Sigmoid colon (tissue), 7 donors: ENCODE data around the gene ZNF385C. TPM values are rescaled to one million over a fixed set of nuclear protein-coding genes. Genes with fewer than 3 reads are reported as not detected.

ENCODE experiments used
- DNase-seq: peaks from one replicate; pipeline ENCODE4 v3.0.0-alpha.2; 2019
- H3K27ac ChIP-seq, 4 donors: fragments of 200-600 bp; sonication (generic); one replicate each; pipeline ENCODE4 v1.5.1; 2016 to 2019; ENCODE audit warnings: mild to moderate bottlenecking in 1 of 4
- H3K27me3 ChIP-seq, 3 donors: fragments of 200-600 bp; sonication (generic); one replicate each; pipeline ENCODE4 v1.5.1; 2019; ENCODE audit warnings: mild to moderate bottlenecking in 1 of 3
- H3K36me3 ChIP-seq, 4 donors: fragments of 200-600 bp; sonication (generic); one replicate each; pipeline ENCODE4 v1.5.1; 2016 to 2019
- H3K4me1 ChIP-seq, 4 donors: fragments of 200-600 bp; sonication (generic); one replicate each; pipeline ENCODE4 v1.5.1; 2017 to 2019
- H3K4me3 ChIP-seq, 4 donors: fragments of 200-600 bp; sonication (generic); one replicate each; pipeline ENCODE4 v1.5.1; 2017 to 2019; ENCODE audit warnings: mild to moderate bottlenecking in 2 of 4, moderate library complexity in 1 of 4
- H3K9me3 ChIP-seq, 4 donors: fragments of 200-600 bp in 3 of 4; sonication (generic) in 3 of 4; one replicate each; pipeline versions ENCODE4 v1.5.1 to v1.6.1; 2013 to 2019
- EP300 ChIP-seq, 4 donors: sonication (generic); formaldehyde crosslinking; IDR thresholded peaks; one replicate each; pipeline ENCODE4 v1.6.1; 2017; ENCODE audit warnings: antibody characterized with exemption in 4 of 4
- POLR2A ChIP-seq, 2 donors: fragments of 450-650 bp; IDR thresholded peaks; one replicate each; pipeline ENCODE4 v1.6.1; 2016; ENCODE audit warnings: antibody characterized with exemption in 2 of 2, mild to moderate bottlenecking in 2 of 2, moderate library complexity in 2 of 2
- POLR2AphosphoS5 ChIP-seq, 4 donors: sonication (generic); formaldehyde crosslinking; IDR thresholded peaks; one replicate each; pipeline ENCODE4 v1.6.1; 2017; ENCODE audit warnings: antibody characterized with exemption in 4 of 4
- WGBS, 2 donors: extraction: QIAGEN DNeasy Blood & Tissue Kit; methylation state at CpG; one replicate each; pipeline ENCODE4 v1.1.7; 2013; 5-methylcytosine and 5-hydroxymethylcytosine counted together
- intact Hi-C: fragments of 100-400 bp; cut with DNase I; formaldehyde crosslinking; loops from one replicate; pipeline ENCODE4 v1.15.1; 2023
- polyA plus RNA-seq, 3 donors: library from polyadenylated mRNA; stranded (reverse); fragments of 200-250 nt; gene quantifications; one replicate each; pipeline ENCODE4 v1.2.3, GENCODE V29; 2013
- total RNA-seq, 4 donors: library from RNA; depleted of rRNA; stranded (reverse); fragments of >200 nt; gene quantifications; one replicate each; pipeline ENCODE4 v1.1.0, GENCODE V29; 2016
- TF ChIP-seq, protein P1 (sequence below), 4 experiments: fragments of 450-650 bp in 3 of 4; fragments of 200-600 bp in 1 of 4; IDR thresholded peaks; one replicate each; pipeline ENCODE4 v1.5.1; 2016 to 2019; ENCODE audit warnings: antibody characterized with exemption in 4 of 4, mild to moderate bottlenecking in 3 of 4, moderate library complexity in 2 of 4
- donor health status: healthy with polysubstance abuse.
- donor health status: Bipolar disorder and iron deficiency.
- donor health status: healthy.

ZNF385C gene
- total and polyA plus RNA-seq, 7 donors: 0.33 to 0.60 (median 0.42) TPM; not detected in 4

DNA sequence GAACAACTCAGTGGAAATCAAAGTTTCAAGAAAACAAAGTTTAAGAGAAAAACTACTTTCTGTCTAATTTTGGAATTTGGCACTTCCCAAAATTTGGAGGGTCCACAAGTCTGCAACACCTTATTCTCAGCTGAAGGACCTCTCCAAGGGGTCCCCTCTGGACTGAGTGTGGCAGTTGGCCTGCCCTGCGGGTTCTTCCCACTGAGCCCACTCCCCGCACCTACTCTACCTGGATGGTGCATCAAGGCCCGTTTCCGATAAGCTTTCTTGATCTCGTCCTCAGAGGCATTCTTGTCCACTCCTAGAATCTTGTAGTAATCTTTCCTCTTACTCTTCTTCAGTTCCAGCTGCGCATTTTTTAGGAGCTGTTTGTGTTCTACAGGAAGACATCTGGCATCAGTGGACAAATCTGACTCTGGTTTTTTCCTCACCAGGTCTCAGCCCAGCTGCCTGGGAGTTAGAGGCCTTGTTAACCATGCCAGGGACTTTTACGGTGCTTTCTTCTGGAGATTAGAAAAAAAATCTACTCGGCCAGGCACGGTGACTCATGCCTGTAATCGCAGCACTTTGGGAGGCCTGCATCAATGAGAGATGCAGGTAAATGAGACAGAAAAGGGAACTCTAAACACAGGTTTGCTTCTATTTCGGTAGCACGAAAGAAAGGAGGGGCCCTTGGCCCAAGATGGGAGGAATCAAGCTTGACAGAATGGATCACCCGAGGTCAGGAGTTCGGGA is 116.1 kb downstream of the ZNF385C start:
- WGBS, 2 donors: 83 to 87% methylated on average over 14 of the region's 14 CpGs
- TF ChIP-seq, protein P1, sequence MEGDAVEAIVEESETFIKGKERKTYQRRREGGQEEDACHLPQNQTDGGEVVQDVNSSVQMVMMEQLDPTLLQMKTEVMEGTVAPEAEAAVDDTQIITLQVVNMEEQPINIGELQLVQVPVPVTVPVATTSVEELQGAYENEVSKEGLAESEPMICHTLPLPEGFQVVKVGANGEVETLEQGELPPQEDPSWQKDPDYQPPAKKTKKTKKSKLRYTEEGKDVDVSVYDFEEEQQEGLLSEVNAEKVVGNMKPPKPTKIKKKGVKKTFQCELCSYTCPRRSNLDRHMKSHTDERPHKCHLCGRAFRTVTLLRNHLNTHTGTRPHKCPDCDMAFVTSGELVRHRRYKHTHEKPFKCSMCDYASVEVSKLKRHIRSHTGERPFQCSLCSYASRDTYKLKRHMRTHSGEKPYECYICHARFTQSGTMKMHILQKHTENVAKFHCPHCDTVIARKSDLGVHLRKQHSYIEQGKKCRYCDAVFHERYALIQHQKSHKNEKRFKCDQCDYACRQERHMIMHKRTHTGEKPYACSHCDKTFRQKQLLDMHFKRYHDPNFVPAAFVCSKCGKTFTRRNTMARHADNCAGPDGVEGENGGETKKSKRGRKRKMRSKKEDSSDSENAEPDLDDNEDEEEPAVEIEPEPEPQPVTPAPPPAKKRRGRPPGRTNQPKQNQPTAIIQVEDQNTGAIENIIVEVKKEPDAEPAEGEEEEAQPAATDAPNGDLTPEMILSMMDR (IDR thresholded peaks at IDR 0.05): no peak
- TF ChIP-seq EP300 (IDR thresholded peaks at IDR 0.05) (no peak), POLR2A (IDR thresholded peaks at IDR 0.05) (no peak), POLR2AphosphoS5 (IDR thresholded peaks at IDR 0.05) (no peak)
- Histone ChIP-seq H3K27me3 (no peaks in the 10 kb centered on the region), H3K9me3 (no peaks in the 10 kb centered on the region), H3K27ac (peak overlapping the region in 3 of 4 donors; percentile 15 to 68 (median 20)), H3K4me3 (no peak overlapping the region), H3K36me3 (peaks cover 32 to 93% (median 54%) of the 10 kb centered on the region in 4 donors), H3K4me1 (peaks cover 0 to 8% (median 4%) of the 10 kb centered on the region in 4 donors)
- intact Hi-C loops: no loop called here
- no peak for DNase-seq

DNA sequence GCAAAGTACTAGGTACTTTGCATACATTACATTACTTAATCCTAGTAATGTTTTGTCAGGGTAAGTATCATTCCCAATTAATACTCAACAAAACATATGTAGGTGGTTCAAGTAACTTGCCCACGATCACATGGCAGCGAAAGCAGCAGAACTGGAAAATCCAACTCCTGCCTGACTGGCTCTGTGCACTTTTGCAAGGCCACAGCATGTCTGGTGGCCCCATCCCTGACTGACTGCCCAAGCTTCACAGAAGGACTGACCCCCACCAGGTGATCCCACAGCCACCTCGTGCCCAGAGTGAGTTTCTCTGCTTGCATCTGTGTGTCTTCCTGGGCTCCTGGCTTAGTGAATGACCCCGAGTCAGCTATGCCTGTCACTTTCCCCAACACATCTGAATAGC is 120.3 kb downstream of the ZNF385C start:
- Histone ChIP-seq H3K4me1 (peaks cover 0 to 43% (median 20%) of the 10 kb centered on the region in 4 donors), H3K27me3 (no peaks in the 10 kb centered on the region), H3K4me3 (no peak overlapping the region), H3K27ac (no peak overlapping the region), H3K36me3 (peaks cover 44 to 97% (median 59%) of the 10 kb centered on the region in 4 donors), H3K9me3 (no peaks in the 10 kb centered on the region)
- 63 to 86% methylated on average over 4 of the region's 4 CpGs for WGBS, 2 donors
- no peak for DNase-seq
- no peak for TF ChIP-seq EP300 (IDR thresholded peaks at IDR 0.05)
- TF ChIP-seq, protein P1 (IDR thresholded peaks at IDR 0.05): no peak
- intact Hi-C loops: no loop called here

GRCh38 chr17:41976142-41976768 is 122.0 kb downstream of the ZNF385C start:
- no peak for DNase-seq
- intact Hi-C loops: no loop called here
- Histone ChIP-seq H3K27me3 (no peaks in the 10 kb centered on the region), H3K9me3 (no peaks in the 10 kb centered on the region), H3K4me1 (peaks cover 0 to 47% (median 20%) of the 10 kb centered on the region in 4 donors), H3K36me3 (peaks cover 35 to 95% (median 59%) of the 10 kb centered on the region in 4 donors), H3K4me3 (no peak overlapping the region), H3K27ac (peak overlapping the region; percentile 56 to 74 (median 68))
- peak in 3 of 4 donors; percentile 26 to 62 (median 55) for TF ChIP-seq POLR2AphosphoS5 (IDR thresholded peaks at IDR 0.05)
- TF ChIP-seq, protein P1 (IDR thresholded peaks at IDR 0.05): no peak
- WGBS, 2 donors: 80% methylated on average over 11 of the region's 11 CpGs

Other genes starting within 250 kb of the ZNF385C start
- gene KLHL11, start 233.1 kb downstream of the ZNF385C start, total RNA-seq: 10 to 100 TPM; 16.1 to 21.6 (median 19.2) TPM
- 1 to 10 TPM in 1 of 3 donors, under 1 TPM in 1, not detected in 1; 0.46 to 2.0 TPM for gene KLHL11, start 233.1 kb downstream of the ZNF385C start, polyA plus RNA-seq
- 10 to 100 TPM; 41.0 to 56.2 (median 44.7) TPM for gene ACLY, start 179.5 kb downstream of the ZNF385C start, total RNA-seq
- 10 to 100 TPM; 27.0 to 55.1 (median 33.3) TPM for gene ACLY, start 179.5 kb downstream of the ZNF385C start, polyA plus RNA-seq
- gene ODAD4, start 167.9 kb downstream of the ZNF385C start, total RNA-seq: 1 to 10 TPM; 1.4 to 2.2 (median 1.6) TPM
- gene ODAD4, start 167.9 kb downstream of the ZNF385C start, polyA plus RNA-seq: under 1 TPM in 1 of 3 donors, not detected in 2; 0.41 TPM
- 10 to 100 TPM; 52.0 to 71.3 (median 65.2) TPM for gene CNP, start 131.7 kb downstream of the ZNF385C start, total RNA-seq
- gene CNP, start 131.7 kb downstream of the ZNF385C start, polyA plus RNA-seq: 10 to 100 TPM; 24.0 to 48.0 (median 25.2) TPM
- 10 to 100 TPM; 46.7 to 57.1 (median 49.6) TPM for gene DNAJC7, start 81.0 kb downstream of the ZNF385C start, total RNA-seq
- 10 to 100 TPM; 90.1 to 91.6 (median 90.1) TPM for gene DNAJC7, start 81.0 kb downstream of the ZNF385C start, polyA plus RNA-seq
- 10 to 100 TPM; 28.5 to 35.4 (median 30.8) TPM for gene NKIRAS2, start 78.4 kb downstream of the ZNF385C start, total RNA-seq
- 10 to 100 TPM; 32.6 to 34.8 (median 34.2) TPM for gene NKIRAS2, start 78.4 kb downstream of the ZNF385C start, polyA plus RNA-seq
- gene C17orf113, start 47.9 kb downstream of the ZNF385C start, total RNA-seq: under 1 TPM; 0.27 to 0.71 (median 0.39) TPM
- under 1 TPM; 0.23 to 0.66 (median 0.60) TPM for gene C17orf113, start 47.9 kb downstream of the ZNF385C start, polyA plus RNA-seq
- gene DHX58, start 14.2 kb upstream of the ZNF385C start, total RNA-seq: 10 to 100 TPM in 3 of 4 donors, 1 to 10 TPM in 1; 8.9 to 16.3 (median 14.6) TPM
- gene DHX58, start 14.2 kb upstream of the ZNF385C start, polyA plus RNA-seq: 10 to 100 TPM in 1 of 3 donors, 1 to 10 TPM in 2; 4.4 to 19.0 (median 6.6) TPM
- 10 to 100 TPM; 20.0 to 95.8 (median 26.0) TPM for gene KAT2A, start 22.9 kb upstream of the ZNF385C start, total RNA-seq
- 10 to 100 TPM in 1 of 3 donors, 1 to 10 TPM in 2; 6.9 to 45.2 (median 9.6) TPM for gene KAT2A, start 22.9 kb upstream of the ZNF385C start, polyA plus RNA-seq
- gene HSPB9, start 24.3 kb upstream of the ZNF385C start, total RNA-seq: under 1 TPM in 3 of 4 donors, not detected in 1; 0.27 to 0.83 (median 0.49) TPM
- under 1 TPM in 1 of 3 donors, not detected in 2; 0.10 TPM for gene HSPB9, start 24.3 kb upstream of the ZNF385C start, polyA plus RNA-seq
- gene RAB5C, start 56.5 kb upstream of the ZNF385C start, total RNA-seq: 100 to 1,000 TPM in 2 of 4 donors, 10 to 100 TPM in 2; 75.9 to 104 (median 93.1) TPM
- gene RAB5C, start 56.5 kb upstream of the ZNF385C start, polyA plus RNA-seq: 100 to 1,000 TPM; 182 to 303 (median 213) TPM
- not detected for gene KCNH4, start 82.7 kb upstream of the ZNF385C start, total RNA-seq
- under 1 TPM in 1 of 3 donors, not detected in 2; 0.25 TPM for gene KCNH4, start 82.7 kb upstream of the ZNF385C start, polyA plus RNA-seq
- not detected for gene HCRT, start 87.0 kb upstream of the ZNF385C start, total RNA-seq
- not detected for gene HCRT, start 87.0 kb upstream of the ZNF385C start, polyA plus RNA-seq
- 10 to 100 TPM; 32.1 to 76.0 (median 42.4) TPM for gene GHDC, start 96.0 kb upstream of the ZNF385C start, total RNA-seq
- gene GHDC, start 96.0 kb upstream of the ZNF385C start, polyA plus RNA-seq: 10 to 100 TPM in 1 of 3 donors, 1 to 10 TPM in 2; 5.8 to 25.8 (median 7.2) TPM
- 100 to 1,000 TPM in 1 of 4 donors, 10 to 100 TPM in 3; 93.5 to 117 (median 98.4) TPM for gene STAT5B, start 177.9 kb upstream of the ZNF385C start, total RNA-seq
- gene STAT5B, start 177.9 kb upstream of the ZNF385C start, polyA plus RNA-seq: 10 to 100 TPM; 11.3 to 37.5 (median 13.2) TPM
- 10 to 100 TPM; 57.2 to 91.0 (median 80.8) TPM for gene STAT5A, start 190.0 kb upstream of the ZNF385C start, total RNA-seq
- 10 to 100 TPM in 2 of 3 donors, 1 to 10 TPM in 1; 7.4 to 39.2 (median 13.2) TPM for gene STAT5A, start 190.0 kb upstream of the ZNF385C start, polyA plus RNA-seq